ENCODE data around the gene FAM13B.
A peak's percentile ranks its signal among the peaks of the same experiment; 100 is the strongest.
"Not testable (repeated sequence)": the region's sequence is repeated elsewhere in the genome, so short reads cannot be mapped to it uniquely, and the experiment has no call there.

FAM13B gene

GRCh38 chr5:138024117-138024516 is 8.8 kb downstream of the FAM13B start:
- Mint-ChIP-seq H3K27me3 (no peaks in the 10 kb centered on the region), H3K4me3 (no peak overlapping the region), H3K4me1 (ENCODE audit: low read depth) (peaks cover 75% of the 10 kb centered on the region), H3K36me3 (peaks cover 7% of the 10 kb centered on the region), H3K9me3 (ENCODE audit: low read depth) (no peaks in the 10 kb centered on the region), H3K27ac (no peak overlapping the region)

- H3K4me3 Mint-ChIP-seq, result no peak overlapping the region
- H3K27ac Mint-ChIP-seq, result no peak overlapping the region
- H3K4me1 Mint-ChIP-seq (ENCODE audit: low read depth), result peaks cover 70% of the 10 kb centered on the region
- H3K9me3 Mint-ChIP-seq (ENCODE audit: low read depth), result no peaks in the 10 kb centered on the region
- H3K27me3 Mint-ChIP-seq, result no peaks in the 10 kb centered on the region
- peaks cover 11% of the 10 kb centered on the region for H3K36me3 Mint-ChIP-seq
Measured at GRCh38 chr5:138022912-138023311, 10.0 kb downstream of the FAM13B start.

DNA sequence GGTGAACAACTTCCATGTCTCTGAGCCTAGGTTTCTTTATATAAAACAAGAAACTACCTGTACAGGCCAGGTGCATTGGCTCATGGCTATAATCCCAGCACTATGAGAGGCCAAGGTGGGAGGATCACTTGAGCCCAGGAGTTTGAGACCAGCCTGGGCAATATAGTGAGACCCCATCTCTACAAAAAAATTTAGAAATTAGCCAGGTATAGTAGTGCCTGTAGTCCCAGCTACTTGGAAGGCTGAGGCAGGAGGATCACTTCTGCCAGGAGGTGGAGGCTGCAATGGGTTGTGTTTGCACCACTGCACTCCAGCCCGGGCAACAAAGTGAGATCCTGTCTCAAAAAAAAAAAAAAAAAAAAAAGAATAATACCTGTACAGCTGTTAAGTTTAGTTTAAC is 11.1 kb downstream of the FAM13B start:
- Mint-ChIP-seq H3K27me3 (no peaks in the 10 kb centered on the region), H3K36me3 (peaks cover 9% of the 10 kb centered on the region), H3K4me3 (no peak overlapping the region), H3K27ac (peak overlapping the region; percentile 8), H3K4me1 (ENCODE audit: low read depth) (peaks cover 61% of the 10 kb centered on the region), H3K9me3 (ENCODE audit: low read depth) (no peaks in the 10 kb centered on the region)

- Mint-ChIP-seq H3K4me1 (ENCODE audit: low read depth) (peaks cover 39% of the 10 kb centered on the region), H3K27me3 (no peaks in the 10 kb centered on the region), H3K36me3 (peaks cover 10% of the 10 kb centered on the region), H3K4me3 (no peak overlapping the region), H3K27ac (no peak overlapping the region), H3K9me3 (ENCODE audit: low read depth) (no peaks in the 10 kb centered on the region)
Measured at GRCh38 chr5:138018849-138019248, 14.0 kb downstream of the FAM13B start.

DNA sequence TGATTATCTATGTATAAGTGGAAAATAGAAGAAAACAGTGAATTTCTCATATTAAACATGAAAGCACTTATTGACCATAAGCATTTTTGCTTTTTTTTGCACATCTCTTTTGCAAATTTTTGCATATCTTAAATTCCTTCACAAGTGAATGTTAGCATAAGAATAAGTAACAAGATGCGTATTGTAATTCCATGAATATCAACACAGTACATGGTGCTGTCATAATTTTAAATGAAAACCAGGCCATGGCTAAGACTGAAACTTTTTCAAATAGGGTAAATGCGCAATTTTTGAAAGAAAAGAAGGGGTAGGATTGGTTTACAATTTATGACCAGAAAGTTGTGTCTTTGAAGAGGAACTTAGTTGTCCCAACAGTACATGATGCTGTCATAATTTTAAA is 17.0 kb downstream of the FAM13B start:
- H3K27ac Mint-ChIP-seq, result no peak overlapping the region
- H3K9me3 Mint-ChIP-seq (ENCODE audit: low read depth), result no peaks in the 10 kb centered on the region
- H3K27me3 Mint-ChIP-seq, result no peaks in the 10 kb centered on the region
- peaks cover 13% of the 10 kb centered on the region for H3K36me3 Mint-ChIP-seq
- no peak overlapping the region for H3K4me3 Mint-ChIP-seq
- H3K4me1 Mint-ChIP-seq (ENCODE audit: low read depth), result peaks cover 16% of the 10 kb centered on the region

GRCh38 chr5:138011991-138012390 is 20.9 kb downstream of the FAM13B start:
- H3K36me3 Mint-ChIP-seq, result peaks cover 17% of the 10 kb centered on the region
- H3K27ac Mint-ChIP-seq, result no peak overlapping the region
- H3K9me3 Mint-ChIP-seq (ENCODE audit: low read depth), result no peaks in the 10 kb centered on the region
- no peaks in the 10 kb centered on the region for H3K27me3 Mint-ChIP-seq
- peaks cover 4% of the 10 kb centered on the region for H3K4me1 Mint-ChIP-seq (ENCODE audit: low read depth)
- H3K4me3 Mint-ChIP-seq, result no peak overlapping the region

GRCh38 chr5:138000102-138000723 is 32.7 kb downstream of the FAM13B start:
- Mint-ChIP-seq H3K9me3 (ENCODE audit: low read depth) (peaks cover 9% of the 10 kb centered on the region), H3K4me3 (no peak overlapping the region), H3K4me1 (ENCODE audit: low read depth) (peaks cover 41% of the 10 kb centered on the region), H3K27me3 (no peaks in the 10 kb centered on the region), H3K36me3 (peaks cover 25% of the 10 kb centered on the region), H3K27ac (no peak overlapping the region)

GRCh38 chr5:137997726-137998213 is 35.1 kb downstream of the FAM13B start:
- peaks cover 9% of the 10 kb centered on the region for H3K9me3 Mint-ChIP-seq (ENCODE audit: low read depth)
- peak overlapping the region; percentile 49 for H3K4me3 Mint-ChIP-seq
- H3K36me3 Mint-ChIP-seq, result peaks cover 25% of the 10 kb centered on the region
- H3K4me1 Mint-ChIP-seq (ENCODE audit: low read depth), result peaks cover 52% of the 10 kb centered on the region
- peak overlapping the region; percentile 67 for H3K27ac Mint-ChIP-seq
- no peaks in the 10 kb centered on the region for H3K27me3 Mint-ChIP-seq

DNA sequence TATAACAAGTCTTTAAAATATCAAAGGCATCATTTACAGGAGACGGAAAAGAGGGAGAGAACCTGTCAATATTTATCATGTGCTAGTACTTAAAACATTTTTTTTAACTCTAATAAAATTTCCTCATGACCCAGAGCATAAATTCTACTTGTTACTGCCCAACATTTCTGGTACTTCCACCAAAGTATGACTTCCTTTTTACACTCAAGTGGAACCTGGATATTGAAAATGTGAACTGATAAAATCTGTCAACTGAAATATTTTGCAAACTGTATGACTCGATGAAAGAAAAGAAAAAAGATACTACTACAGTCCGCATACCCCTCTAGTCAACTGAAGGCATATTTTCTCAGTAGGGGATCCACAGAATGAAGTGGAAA is 37.1 kb downstream of the FAM13B start:
- Mint-ChIP-seq H3K27ac (peak overlapping the region; percentile 58), H3K4me3 (no peak overlapping the region), H3K4me1 (ENCODE audit: low read depth) (peaks cover 50% of the 10 kb centered on the region), H3K36me3 (peaks cover 24% of the 10 kb centered on the region), H3K27me3 (no peaks in the 10 kb centered on the region), H3K9me3 (ENCODE audit: low read depth) (peaks cover 9% of the 10 kb centered on the region)

GRCh38 chr5:137995077-137995748 is 37.7 kb downstream of the FAM13B start:
- no peak overlapping the region for H3K4me3 Mint-ChIP-seq
- peak overlapping the region; percentile 58 for H3K27ac Mint-ChIP-seq
- peaks cover 50% of the 10 kb centered on the region for H3K4me1 Mint-ChIP-seq (ENCODE audit: low read depth)
- no peaks in the 10 kb centered on the region for H3K27me3 Mint-ChIP-seq
- H3K36me3 Mint-ChIP-seq, result peaks cover 24% of the 10 kb centered on the region
- H3K9me3 Mint-ChIP-seq (ENCODE audit: low read depth), result peaks cover 9% of the 10 kb centered on the region

DNA sequence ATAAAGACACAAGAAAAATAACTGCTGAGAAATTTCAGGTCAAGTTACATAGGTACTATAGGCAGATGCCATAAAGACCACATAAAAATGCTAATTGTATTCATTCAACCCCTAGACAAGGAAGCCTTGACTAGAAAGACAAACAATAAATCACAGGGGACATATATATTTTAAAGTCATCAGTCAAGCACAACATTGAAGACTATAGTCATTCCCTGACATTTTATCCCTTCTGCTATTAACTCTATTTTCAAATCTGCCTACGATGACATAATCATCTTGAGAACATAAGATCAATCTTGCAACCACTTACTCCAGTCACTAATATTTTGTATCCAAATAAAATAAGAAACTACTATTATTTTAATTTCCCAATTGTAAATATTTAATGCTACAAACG is 38.3 kb downstream of the FAM13B start:
- H3K36me3 Mint-ChIP-seq, result peaks cover 21% of the 10 kb centered on the region
- peaks cover 9% of the 10 kb centered on the region for H3K9me3 Mint-ChIP-seq (ENCODE audit: low read depth)
- no peaks in the 10 kb centered on the region for H3K27me3 Mint-ChIP-seq
- no peak overlapping the region for H3K4me3 Mint-ChIP-seq
- peak overlapping the region; percentile 24 for H3K27ac Mint-ChIP-seq
- peaks cover 48% of the 10 kb centered on the region for H3K4me1 Mint-ChIP-seq (ENCODE audit: low read depth)

DNA sequence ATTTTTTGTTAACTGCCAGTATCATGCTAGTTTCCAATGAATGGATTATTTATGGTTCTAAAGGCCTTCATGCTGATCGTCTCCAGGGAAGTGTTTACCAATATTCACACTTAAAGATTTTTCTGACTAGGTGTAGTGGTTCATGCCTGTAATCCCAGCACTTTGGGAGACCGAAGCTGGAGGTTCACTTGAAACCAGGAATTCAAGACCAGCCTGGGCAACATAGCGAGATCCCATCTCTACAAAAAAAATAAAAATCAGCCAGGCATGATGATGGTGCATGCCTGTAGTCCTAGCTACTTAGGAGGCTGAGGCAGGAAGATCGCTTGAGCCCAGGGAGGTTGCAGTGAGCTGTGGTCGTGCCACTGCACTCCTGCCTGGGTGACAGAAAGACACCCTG is 43.5 kb downstream of the FAM13B start:
- Mint-ChIP-seq H3K27ac (peak overlapping the region; percentile 28), H3K9me3 (ENCODE audit: low read depth) (no peaks in the 10 kb centered on the region), H3K4me1 (ENCODE audit: low read depth) (peaks cover 22% of the 10 kb centered on the region), H3K36me3 (peaks cover 12% of the 10 kb centered on the region), H3K27me3 (no peaks in the 10 kb centered on the region), H3K4me3 (no peak overlapping the region)

GRCh38 chr5:137975208-137975607 is 57.7 kb downstream of the FAM13B start:
- Mint-ChIP-seq H3K4me1 (ENCODE audit: low read depth) (peaks cover 3% of the 10 kb centered on the region), H3K4me3 (no peak overlapping the region), H3K27ac (no peak overlapping the region), H3K27me3 (no peaks in the 10 kb centered on the region), H3K9me3 (ENCODE audit: low read depth) (peaks cover 7% of the 10 kb centered on the region), H3K36me3 (peaks cover 35% of the 10 kb centered on the region)

- not testable (repeated sequence) for H3K4me3 Mint-ChIP-seq; H3K27me3 Mint-ChIP-seq; H3K27ac Mint-ChIP-seq; H3K9me3 Mint-ChIP-seq (ENCODE audit: low read depth); H3K4me1 Mint-ChIP-seq (ENCODE audit: low read depth)
- peaks cover 17% of the 10 kb centered on the region for H3K36me3 Mint-ChIP-seq
Measured at GRCh38 chr5:137970384-137970783, 62.5 kb downstream of the FAM13B start.

- no peak overlapping the region for H3K4me3 Mint-ChIP-seq
- H3K27ac Mint-ChIP-seq, result no peak overlapping the region
- no peaks in the 10 kb centered on the region for H3K4me1 Mint-ChIP-seq (ENCODE audit: low read depth)
- peaks cover 5% of the 10 kb centered on the region for H3K36me3 Mint-ChIP-seq
- no peaks in the 10 kb centered on the region for H3K27me3 Mint-ChIP-seq
- H3K9me3 Mint-ChIP-seq (ENCODE audit: low read depth), result no peaks in the 10 kb centered on the region
Measured at GRCh38 chr5:137960819-137961218, 72.1 kb downstream of the FAM13B start.

DNA sequence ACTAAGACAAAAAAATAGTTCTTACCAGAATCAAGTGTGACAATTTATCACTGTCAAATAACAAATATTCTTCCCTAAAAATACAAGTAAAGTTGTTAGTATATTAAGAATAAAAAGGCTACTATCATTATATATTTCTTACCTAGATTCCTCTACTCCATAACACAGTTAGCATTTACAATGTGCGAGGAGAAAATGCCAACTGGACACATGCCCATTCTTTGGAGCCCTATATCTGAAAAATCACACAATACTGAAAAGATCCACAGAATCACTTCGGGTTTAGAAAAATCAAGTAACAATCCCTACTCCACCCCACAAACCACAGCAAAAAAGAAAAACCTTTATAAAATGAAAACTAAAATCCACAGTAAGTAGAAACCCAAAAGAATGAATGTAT is 72.7 kb downstream of the FAM13B start:
- no peak overlapping the region for H3K27ac Mint-ChIP-seq

More for the DNA sequence above, 72.7 kb downstream of the FAM13B start:
- Mint-ChIP-seq H3K27me3 (no peaks in the 10 kb centered on the region), H3K9me3 (ENCODE audit: low read depth) (no peaks in the 10 kb centered on the region), H3K4me1 (ENCODE audit: low read depth) (no peaks in the 10 kb centered on the region), H3K36me3 (peaks cover 5% of the 10 kb centered on the region), H3K4me3 (no peak overlapping the region)

Data from activated naive CD8-positive, alpha-beta T cell (primary cell).